Measurements from ENCODE around the gene BCAP29.

DNA sequence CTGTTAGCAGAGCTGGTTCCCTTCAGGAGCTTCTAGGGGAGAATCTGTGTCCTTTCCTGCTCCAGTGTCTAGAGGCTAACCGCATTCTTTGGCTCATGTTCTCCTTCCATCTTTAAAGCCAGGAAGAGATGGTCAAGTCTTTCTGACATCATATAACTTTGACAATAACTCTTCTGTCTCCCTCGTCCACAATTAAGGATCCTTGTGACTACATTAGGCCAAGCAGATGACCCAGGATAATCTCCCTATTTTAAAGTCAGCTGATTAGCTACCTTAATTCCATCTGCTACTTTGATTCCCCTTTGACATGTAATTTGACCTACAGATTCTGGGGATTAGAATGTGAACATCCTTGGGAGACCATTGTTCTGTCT lies 52.4 kb downstream of the BCAP29 start:
- TF ChIP-seq CHD2 (IDR thresholded peaks at IDR 0.05; ENCODE audit: low read length, partially characterized antibody) (no peak), TAF1 (IDR thresholded peaks at IDR 0.05; ENCODE audit: borderline replicate concordance, low read depth, low read length) (no peak), POLR2AphosphoS5 (IDR thresholded peaks at IDR 0.05; ENCODE audit: low read depth, low read length) (no peak), SIN3A (IDR thresholded peaks at IDR 0.05; ENCODE audit: borderline replicate concordance, low read depth, low read length) (no peak), EZH2phosphoT487 (IDR thresholded peaks at IDR 0.05; ENCODE audit: borderline replicate concordance, low read depth) (no peak), ELF1 (IDR thresholded peaks at IDR 0.05) (no peak), ZBTB33 (IDR thresholded peaks at IDR 0.05; ENCODE audit: borderline replicate concordance, low read depth) (no peak), RCOR1 (IDR thresholded peaks at IDR 0.05; ENCODE audit: low read length) (no peak), RFX5 (IDR thresholded peaks at IDR 0.05; ENCODE audit: low read length) (no peak), MAX (IDR thresholded peaks at IDR 0.05; ENCODE audit: low read depth) (no peak), TCF12 (IDR thresholded peaks at IDR 0.05) (no peak)
- TF ChIP-seq, protein P1, sequence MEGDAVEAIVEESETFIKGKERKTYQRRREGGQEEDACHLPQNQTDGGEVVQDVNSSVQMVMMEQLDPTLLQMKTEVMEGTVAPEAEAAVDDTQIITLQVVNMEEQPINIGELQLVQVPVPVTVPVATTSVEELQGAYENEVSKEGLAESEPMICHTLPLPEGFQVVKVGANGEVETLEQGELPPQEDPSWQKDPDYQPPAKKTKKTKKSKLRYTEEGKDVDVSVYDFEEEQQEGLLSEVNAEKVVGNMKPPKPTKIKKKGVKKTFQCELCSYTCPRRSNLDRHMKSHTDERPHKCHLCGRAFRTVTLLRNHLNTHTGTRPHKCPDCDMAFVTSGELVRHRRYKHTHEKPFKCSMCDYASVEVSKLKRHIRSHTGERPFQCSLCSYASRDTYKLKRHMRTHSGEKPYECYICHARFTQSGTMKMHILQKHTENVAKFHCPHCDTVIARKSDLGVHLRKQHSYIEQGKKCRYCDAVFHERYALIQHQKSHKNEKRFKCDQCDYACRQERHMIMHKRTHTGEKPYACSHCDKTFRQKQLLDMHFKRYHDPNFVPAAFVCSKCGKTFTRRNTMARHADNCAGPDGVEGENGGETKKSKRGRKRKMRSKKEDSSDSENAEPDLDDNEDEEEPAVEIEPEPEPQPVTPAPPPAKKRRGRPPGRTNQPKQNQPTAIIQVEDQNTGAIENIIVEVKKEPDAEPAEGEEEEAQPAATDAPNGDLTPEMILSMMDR (IDR thresholded peaks at IDR 0.05): no peak
